GM18519 (cell line): ENCODE measurements around the gene PRRC2C.
"Not testable (repeated sequence)": the region's sequence is repeated elsewhere in the genome, so short reads cannot be mapped to it uniquely, and the experiment has no call there.

Source experiments
- ATAC-seq: cut with Tn5 transposase; IDR thresholded peaks from one replicate; pipeline ENCODE4 v1.9.1; 2021; ENCODE audit warnings: mild to moderate bottlenecking, moderate library complexity; ENCODE audit not compliant: unreplicated experiment, low FRiP score

The PRRC2C gene

GRCh38 chr1:171495444-171495843 is 10.1 kb downstream of the PRRC2C start:
- ATAC-seq, result no peak

- no peak for ATAC-seq
Measured at GRCh38 chr1:171500304-171500703, 15.0 kb downstream of the PRRC2C start.

- no peak for ATAC-seq
Measured at GRCh38 chr1:171500803-171501202, 15.5 kb downstream of the PRRC2C start.

- ATAC-seq, result peak; percentile 64
Measured at GRCh38 chr1:171501305-171502024, 16.1 kb downstream of the PRRC2C start.

- ATAC-seq, result no peak
Measured at GRCh38 chr1:171506525-171507304, 21.4 kb downstream of the PRRC2C start.

GRCh38 chr1:171507435-171507834 is 22.1 kb downstream of the PRRC2C start:
- ATAC-seq, result no peak

GRCh38 chr1:171509191-171509590 is 23.9 kb downstream of the PRRC2C start:
- ATAC-seq, result no peak

GRCh38 chr1:171513743-171514142 is 28.4 kb downstream of the PRRC2C start:
- no peak for ATAC-seq

- ATAC-seq, result peak; percentile 45
Measured at GRCh38 chr1:171515299-171515698, 30.0 kb downstream of the PRRC2C start.

- no peak for ATAC-seq
Measured at GRCh38 chr1:171515741-171516140, 30.4 kb downstream of the PRRC2C start.

GRCh38 chr1:171521567-171521966 is 36.2 kb downstream of the PRRC2C start:
- ATAC-seq, result no peak

GRCh38 chr1:171530676-171531075 is 45.3 kb downstream of the PRRC2C start:
- ATAC-seq, result no peak

- ATAC-seq, result no peak
Measured at GRCh38 chr1:171532520-171532919, 47.2 kb downstream of the PRRC2C start.

- no peak for ATAC-seq
Measured at GRCh38 chr1:171545523-171545922, 60.2 kb downstream of the PRRC2C start.

GRCh38 chr1:171550050-171550449 is 64.7 kb downstream of the PRRC2C start:
- ATAC-seq, result no peak

- ATAC-seq, result not testable (repeated sequence)
Measured at GRCh38 chr1:171550598-171551100, 65.3 kb downstream of the PRRC2C start.

GRCh38 chr1:171553960-171554359 is 68.6 kb downstream of the PRRC2C start:
- not testable (repeated sequence) for ATAC-seq

GRCh38 chr1:171563675-171564074 is 78.3 kb downstream of the PRRC2C start:
- no peak for ATAC-seq

- ATAC-seq, result no peak
Measured at GRCh38 chr1:171566467-171566866, 81.1 kb downstream of the PRRC2C start.

- no peak for ATAC-seq
Measured at GRCh38 chr1:171570295-171570694, 85.0 kb downstream of the PRRC2C start.

- ATAC-seq, result no peak
Measured at GRCh38 chr1:171576144-171576543, 90.8 kb downstream of the PRRC2C start.

- ATAC-seq, result no peak
Measured at GRCh38 chr1:171581226-171581625, 95.9 kb downstream of the PRRC2C start.
